ENCODE measurements around the gene ZNF93. TPM values are rescaled to one million over a fixed set of nuclear protein-coding genes. Genes with fewer than 3 reads are reported as not detected.

Gene ZNF93
- total and polyA plus RNA-seq, 2 donors (not counting 1 experiment from before 2014, with no cell fraction given): 3.8 to 6.6 TPM

DNA sequence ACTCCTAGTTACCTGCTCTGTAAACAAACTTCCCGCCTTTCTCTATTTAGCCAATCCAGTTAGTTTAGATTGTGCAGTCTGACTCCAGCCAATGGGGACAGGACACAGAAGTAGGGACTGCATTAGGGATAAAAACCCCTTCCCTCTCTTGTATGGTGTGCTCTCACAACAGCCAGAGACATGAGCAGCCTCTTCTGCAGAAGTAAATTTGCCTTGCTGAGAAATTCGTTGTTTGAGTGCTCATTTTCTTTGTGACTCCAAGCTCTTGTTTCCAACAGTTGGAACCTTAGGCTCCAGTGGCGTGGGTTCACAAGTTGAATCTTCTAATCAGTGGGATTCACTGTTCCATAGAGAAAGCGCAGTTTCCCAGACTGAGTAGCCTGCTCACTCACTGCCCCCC lies 66.1 kb downstream of the ZNF93 start:
- no peak overlapping the region for H3K27ac ChIP-seq (ENCODE audit: insufficient read depth, low read length)
- H3K27me3 ChIP-seq (ENCODE audit: control insufficient read depth, insufficient read depth, low read length): no peaks in the 10 kb centered on the region
- H4K20me1 ChIP-seq (ENCODE audit: control insufficient read depth, extremely low read depth, insufficient read depth, low read length): no peaks in the 10 kb centered on the region
- H3K79me2 ChIP-seq (ENCODE audit: control insufficient read depth, insufficient read depth, low read length): no peaks in the 10 kb centered on the region
- no peak overlapping the region for H3K4me3 ChIP-seq (replicated peaks in 1 of 4; ENCODE audit: control extremely low read depth in 1 of 4, insufficient read depth in 1 of 4, low read depth in 3 of 4, low read length in 4 of 4)
- H3K9ac ChIP-seq (ENCODE audit: insufficient read depth, low read length): no peak overlapping the region
- no peak overlapping the region for H2AFZ ChIP-seq (ENCODE audit: low read length)
- DNase-seq (ENCODE audit: low read depth in 2 of 2): no peak
- TF ChIP-seq CTCF (conservative IDR thresholded peaks at IDR 0.05 in 1 of 2, IDR thresholded peaks at IDR 0.05 in 1 of 2; ENCODE audit: low read depth in 1 of 2, low read length in 2 of 2) (no peak), EZH2 (IDR thresholded peaks at IDR 0.05; ENCODE audit: low read length, missing control alignments) (no peak)
- no peak overlapping the region for H3K4me2 ChIP-seq (ENCODE audit: extremely low read depth, insufficient read depth, low read length)
- H3K36me3 ChIP-seq (ENCODE audit: control insufficient read depth, insufficient read depth, low read length): no peaks in the 10 kb centered on the region
- H3K9me3 ChIP-seq (ENCODE audit: control insufficient read depth, insufficient read depth, low read depth, low read length): no peaks in the 10 kb centered on the region
- H3K4me1 ChIP-seq (ENCODE audit: control insufficient read depth, extremely low read depth, insufficient read depth, low read length): no peaks in the 10 kb centered on the region

Other genes with a start within 250 kb of the ZNF93 start
- 22.6 and 25.4 TPM in 2 replicates for gene ATP13A1, start 237.3 kb upstream of the ZNF93 start, total RNA-seq
- 8.5 and 16.8 TPM in 2 replicates for gene ATP13A1, start 237.3 kb upstream of the ZNF93 start, polyA plus RNA-seq
- gene ZNF101, start 232.1 kb upstream of the ZNF93 start, total RNA-seq: 4.9 and 5.4 TPM in 2 replicates
- 4.4 and 5.7 TPM in 2 replicates for gene ZNF101, start 232.1 kb upstream of the ZNF93 start, polyA plus RNA-seq
- gene ZNF14, start 167.8 kb upstream of the ZNF93 start, total RNA-seq: 6.2 and 7.9 TPM in 2 replicates
- gene ZNF14, start 167.8 kb upstream of the ZNF93 start, polyA plus RNA-seq: 2.6 and 3.7 TPM in 2 replicates
- 11.0 and 16.5 TPM in 2 replicates for gene ZNF506, start 79.2 kb upstream of the ZNF93 start, total RNA-seq
- 7.6 and 9.6 TPM in 2 replicates for gene ZNF506, start 79.2 kb upstream of the ZNF93 start, polyA plus RNA-seq
- 3.3 and 5.6 TPM in 2 replicates for gene ZNF253, start 35.1 kb upstream of the ZNF93 start, total RNA-seq
- 3.2 and 3.4 TPM in 2 replicates for gene ZNF253, start 35.1 kb upstream of the ZNF93 start, polyA plus RNA-seq
- 1.3 and 2.5 TPM in 2 replicates for gene ZNF682, start 138.6 kb downstream of the ZNF93 start, total RNA-seq
- gene ZNF682, start 138.6 kb downstream of the ZNF93 start, polyA plus RNA-seq: 1.3 and 1.4 TPM in 2 replicates
- 1.5 and 2.8 TPM in 2 replicates for gene ZNF90, start 177.1 kb downstream of the ZNF93 start, total RNA-seq
- gene ZNF90, start 177.1 kb downstream of the ZNF93 start, polyA plus RNA-seq: 1.3 and 3.2 TPM in 2 replicates

Measured in fibroblast of lung (primary cell).